Right atrium auricular region (tissue), 2 donors: ENCODE results near the gene RAB11FIP4. TPM values are rescaled to one million over a fixed set of nuclear protein-coding genes. Genes with fewer than 3 reads are reported as not detected.

Experiments
- DNase-seq: peaks from one replicate; pipeline ENCODE4 v3.0.0-alpha.2; 2019; ENCODE audit warnings: low spot score
- H3K27ac ChIP-seq, 2 donors: fragments of 200-600 bp; sonication (generic); 1 replicate in 1 of 2; 2 replicates in 1 of 2; pipeline ENCODE4 v1.5.1; 2016 to 2019
- H3K27me3 ChIP-seq, 2 donors: fragments of 200-600 bp; sonication (generic); one replicate each; pipeline versions ENCODE4 v1.5.1 to v1.6.0; 2017 to 2019
- H3K36me3 ChIP-seq: fragments of 200-600 bp; sonication (generic); one replicate; pipeline ENCODE4 v1.5.1; 2016
- H3K4me1 ChIP-seq, 2 donors: fragments of 200-600 bp; sonication (generic); one replicate each; pipeline versions ENCODE4 v1.5.1 to v1.6.0; 2017 to 2019
- H3K4me3 ChIP-seq, 2 donors: fragments of 200-600 bp; sonication (generic); 1 replicate in 1 of 2; 2 replicates in 1 of 2; pipeline ENCODE4 v1.5.1; 2017 to 2019; ENCODE audit warnings: mild to moderate bottlenecking in 1 of 2, moderate library complexity in 1 of 2
- H3K9me3 ChIP-seq, 2 donors: fragments of 200-600 bp; sonication (generic); one replicate each; pipeline ENCODE4 v1.5.1; 2019
- total RNA-seq, 2 donors: library from RNA; depleted of rRNA; stranded (reverse); fragments of >200 nt; gene quantifications; one replicate each; pipeline ENCODE4 v1.1.0, GENCODE V29; 2016
- TF ChIP-seq, protein P1 (sequence below), 2 donors: fragments of 200-600 bp; sonication (generic); IDR thresholded peaks; one replicate each; pipeline ENCODE4 v1.5.1; 2019; ENCODE audit warnings: antibody characterized with exemption in 2 of 2

RAB11FIP4 gene
- total RNA-seq, 2 donors from 2014 or later, result 4.4 to 7.2 TPM

DNA sequence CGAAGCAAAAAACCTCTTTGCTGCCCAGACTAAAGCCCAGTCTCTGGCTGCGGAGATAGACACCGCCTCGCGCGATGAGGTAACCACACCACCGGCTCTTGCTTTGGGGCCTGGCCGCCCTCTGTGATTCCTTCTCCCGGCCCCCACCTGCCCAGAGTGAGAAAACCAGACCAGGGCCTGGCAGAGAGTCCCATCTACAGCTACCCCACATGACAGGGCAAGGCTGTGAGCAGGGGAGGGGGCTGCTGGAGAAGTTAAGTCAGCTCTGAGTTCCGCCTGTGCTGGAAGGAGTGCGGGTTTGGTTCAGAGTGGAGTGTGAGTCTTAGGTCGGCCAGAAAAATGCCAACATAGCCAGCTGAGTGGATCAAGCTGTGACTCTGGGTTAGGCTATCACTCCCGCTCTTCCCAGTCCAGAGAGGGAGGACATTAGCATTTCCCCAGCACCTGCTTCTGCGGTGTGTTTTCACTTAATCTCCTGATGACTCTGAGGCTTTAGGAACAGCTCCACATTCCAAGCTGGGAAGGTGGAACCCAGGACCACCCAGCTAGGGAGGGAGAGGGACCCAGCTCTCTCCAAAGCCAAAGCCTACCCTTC, 139.0 kb downstream of the RAB11FIP4 start:
- Histone ChIP-seq H3K27me3 (no peaks in the 10 kb centered on the region), H3K36me3 (no peaks in the 10 kb centered on the region), H3K27ac (no peak overlapping the region), H3K4me3 (no peak overlapping the region), H3K4me1 (peaks cover 0 to 12% of the 10 kb centered on the region in 2 donors), H3K9me3 (no peaks in the 10 kb centered on the region)
- no peak for DNase-seq
- TF ChIP-seq, protein P1, sequence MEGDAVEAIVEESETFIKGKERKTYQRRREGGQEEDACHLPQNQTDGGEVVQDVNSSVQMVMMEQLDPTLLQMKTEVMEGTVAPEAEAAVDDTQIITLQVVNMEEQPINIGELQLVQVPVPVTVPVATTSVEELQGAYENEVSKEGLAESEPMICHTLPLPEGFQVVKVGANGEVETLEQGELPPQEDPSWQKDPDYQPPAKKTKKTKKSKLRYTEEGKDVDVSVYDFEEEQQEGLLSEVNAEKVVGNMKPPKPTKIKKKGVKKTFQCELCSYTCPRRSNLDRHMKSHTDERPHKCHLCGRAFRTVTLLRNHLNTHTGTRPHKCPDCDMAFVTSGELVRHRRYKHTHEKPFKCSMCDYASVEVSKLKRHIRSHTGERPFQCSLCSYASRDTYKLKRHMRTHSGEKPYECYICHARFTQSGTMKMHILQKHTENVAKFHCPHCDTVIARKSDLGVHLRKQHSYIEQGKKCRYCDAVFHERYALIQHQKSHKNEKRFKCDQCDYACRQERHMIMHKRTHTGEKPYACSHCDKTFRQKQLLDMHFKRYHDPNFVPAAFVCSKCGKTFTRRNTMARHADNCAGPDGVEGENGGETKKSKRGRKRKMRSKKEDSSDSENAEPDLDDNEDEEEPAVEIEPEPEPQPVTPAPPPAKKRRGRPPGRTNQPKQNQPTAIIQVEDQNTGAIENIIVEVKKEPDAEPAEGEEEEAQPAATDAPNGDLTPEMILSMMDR (IDR thresholded peaks at IDR 0.05), result no peak

DNA sequence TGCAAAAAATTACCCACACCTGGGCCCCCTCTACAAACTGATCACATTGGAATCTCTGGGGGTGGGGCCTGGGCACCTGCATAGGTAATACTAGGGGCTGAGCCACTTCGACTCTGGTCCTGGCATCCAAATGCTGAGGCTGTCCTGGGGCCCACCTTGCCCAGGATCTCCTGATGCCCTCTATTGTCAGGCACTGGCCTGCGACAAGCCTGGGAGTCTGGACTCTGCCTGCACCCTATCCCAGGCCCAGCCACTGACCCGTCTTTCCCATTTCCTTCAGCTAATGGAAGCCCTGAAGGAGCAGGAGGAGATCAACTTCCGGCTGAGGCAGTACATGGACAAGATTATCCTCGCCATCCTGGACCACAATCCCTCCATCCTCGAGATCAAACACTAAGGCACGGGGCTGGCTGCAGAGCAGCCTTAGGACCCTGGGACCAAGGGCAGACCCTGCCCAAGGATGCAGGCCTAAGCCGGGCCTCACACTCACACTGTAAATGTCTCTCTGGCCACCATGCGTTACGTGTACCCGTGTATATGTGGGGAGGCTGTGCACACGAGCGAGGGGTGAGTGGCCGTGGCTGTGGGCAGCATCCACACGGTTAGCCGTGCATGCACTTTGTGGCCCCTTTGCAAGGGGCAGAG, 140.0 kb downstream of the RAB11FIP4 start:
- Histone ChIP-seq H3K4me3 (no peak overlapping the region), H3K9me3 (no peaks in the 10 kb centered on the region), H3K4me1 (peaks cover 0 to 12% of the 10 kb centered on the region in 2 donors), H3K36me3 (no peaks in the 10 kb centered on the region), H3K27ac (no peak overlapping the region), H3K27me3 (no peaks in the 10 kb centered on the region)
- TF ChIP-seq, protein P1 (IDR thresholded peaks at IDR 0.05), result no peak
- no peak for DNase-seq

DNA sequence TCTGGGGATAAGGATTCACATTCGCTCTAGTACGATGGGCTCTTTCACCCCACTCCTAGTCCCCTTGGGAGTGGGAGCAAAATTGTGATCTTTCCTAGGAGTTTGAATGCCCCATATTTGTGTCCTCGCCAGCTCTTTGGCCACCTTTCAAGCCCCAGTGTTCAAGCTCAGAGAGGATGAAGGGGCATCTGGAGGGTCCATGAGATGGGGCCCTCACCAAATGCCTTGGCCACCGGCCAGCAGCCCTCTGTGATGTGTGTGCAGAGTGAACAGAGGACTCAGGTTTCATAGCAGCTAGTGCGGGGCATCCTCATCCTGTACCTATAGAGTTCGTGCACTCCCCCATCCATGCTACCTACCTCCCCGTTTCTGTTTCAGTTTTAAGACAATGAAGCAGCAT, 140.6 kb downstream of the RAB11FIP4 start:
- TF ChIP-seq, protein P1 (IDR thresholded peaks at IDR 0.05), result no peak
- no peak overlapping the region for H3K4me3 ChIP-seq
- H3K36me3 ChIP-seq, result no peaks in the 10 kb centered on the region
- no peak overlapping the region for H3K27ac ChIP-seq
- no peaks in the 10 kb centered on the region for H3K27me3 ChIP-seq
- no peak for DNase-seq
- peaks cover 0 to 12% of the 10 kb centered on the region in 2 donors for H3K4me1 ChIP-seq
- no peaks in the 10 kb centered on the region for H3K9me3 ChIP-seq

DNA sequence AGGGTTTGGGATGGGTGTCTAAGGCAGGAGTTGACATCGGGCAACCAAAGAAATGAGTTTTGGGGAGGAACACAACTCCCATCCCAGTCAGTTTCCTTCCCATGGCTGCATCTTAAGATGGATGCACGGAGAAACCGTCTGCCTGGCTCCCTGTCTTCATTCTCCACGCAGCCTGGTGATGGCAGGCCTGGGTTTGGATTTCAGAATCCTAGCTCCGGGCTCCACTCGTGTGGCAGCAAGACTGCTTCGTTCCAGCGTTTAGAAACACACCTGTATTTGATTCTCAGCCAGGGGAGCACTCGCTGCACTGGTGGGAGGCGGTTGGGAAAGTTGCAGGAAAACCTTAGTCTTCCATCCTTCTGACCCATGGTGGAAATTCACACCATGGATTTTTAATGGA, 141.1 kb downstream of the RAB11FIP4 start:
- DNase-seq, result no peak
- Histone ChIP-seq H3K4me3 (no peak overlapping the region), H3K9me3 (no peaks in the 10 kb centered on the region), H3K36me3 (no peaks in the 10 kb centered on the region), H3K4me1 (peaks cover 0 to 12% of the 10 kb centered on the region in 2 donors), H3K27ac (no peak overlapping the region), H3K27me3 (no peaks in the 10 kb centered on the region)
- TF ChIP-seq, protein P1 (IDR thresholded peaks at IDR 0.05), result no peak

DNA sequence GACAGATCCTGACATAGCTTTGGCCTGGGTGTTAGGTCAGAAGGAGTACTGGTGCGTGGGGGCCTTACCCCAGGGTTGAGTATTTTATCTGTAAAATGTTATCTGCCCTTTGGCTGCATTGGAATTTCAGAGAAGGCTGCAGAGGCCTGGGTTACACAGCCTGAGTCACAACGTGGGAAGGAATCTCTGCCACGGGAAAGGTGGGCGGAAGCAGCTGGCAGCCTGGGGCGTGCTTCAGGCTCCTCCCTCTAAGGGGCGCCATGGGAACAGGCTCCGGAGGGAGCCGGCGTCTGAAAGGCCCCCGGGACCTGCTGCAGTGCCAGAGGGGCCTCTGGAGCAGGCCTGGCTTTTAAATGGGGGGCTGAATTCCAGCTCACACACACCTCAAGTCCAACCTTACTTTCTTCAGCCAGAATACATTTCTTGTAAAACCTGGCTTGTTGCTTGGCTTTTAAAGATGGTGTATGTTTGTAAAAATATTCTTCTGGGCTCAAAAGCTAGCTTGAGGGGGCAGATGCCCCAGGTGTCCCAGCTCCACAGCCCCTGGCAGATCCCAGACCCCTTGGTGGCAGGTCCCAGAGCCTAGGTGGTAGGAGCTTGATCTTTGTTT, 142.2 kb downstream of the RAB11FIP4 start:
- no peaks in the 10 kb centered on the region for H3K27me3 ChIP-seq
- H3K4me1 ChIP-seq, result peaks cover 0 to 12% of the 10 kb centered on the region in 2 donors
- TF ChIP-seq, protein P1 (IDR thresholded peaks at IDR 0.05), result peak; percentile 13 to 54
- DNase-seq, result no peak
- no peaks in the 10 kb centered on the region for H3K9me3 ChIP-seq
- no peaks in the 10 kb centered on the region for H3K36me3 ChIP-seq
- no peak overlapping the region for H3K27ac ChIP-seq
- H3K4me3 ChIP-seq, result no peak overlapping the region
